Testis (tissue), 2 donors: ENCODE measurements around the gene GNPDA2.

Experiments used
- POLR2A ChIP-seq: fragments of 450-650 bp; IDR thresholded peaks from one replicate; pipeline ENCODE4 v1.6.1; 2017; ENCODE audit warnings: antibody characterized with exemption, mild to moderate bottlenecking, moderate library complexity
- TF ChIP-seq, protein P1 (sequence below), 3 experiments: fragments of 450-650 bp in 2 of 3; fragments of 200-600 bp in 1 of 3; sonication (generic) in 1 of 3; IDR thresholded peaks; one replicate each; pipeline ENCODE4 v1.5.1; 2016 to 2019; ENCODE audit warnings: antibody characterized with exemption in 3 of 3, mild to moderate bottlenecking in 2 of 3, moderate library complexity in 1 of 3

- TF ChIP-seq, protein P1, sequence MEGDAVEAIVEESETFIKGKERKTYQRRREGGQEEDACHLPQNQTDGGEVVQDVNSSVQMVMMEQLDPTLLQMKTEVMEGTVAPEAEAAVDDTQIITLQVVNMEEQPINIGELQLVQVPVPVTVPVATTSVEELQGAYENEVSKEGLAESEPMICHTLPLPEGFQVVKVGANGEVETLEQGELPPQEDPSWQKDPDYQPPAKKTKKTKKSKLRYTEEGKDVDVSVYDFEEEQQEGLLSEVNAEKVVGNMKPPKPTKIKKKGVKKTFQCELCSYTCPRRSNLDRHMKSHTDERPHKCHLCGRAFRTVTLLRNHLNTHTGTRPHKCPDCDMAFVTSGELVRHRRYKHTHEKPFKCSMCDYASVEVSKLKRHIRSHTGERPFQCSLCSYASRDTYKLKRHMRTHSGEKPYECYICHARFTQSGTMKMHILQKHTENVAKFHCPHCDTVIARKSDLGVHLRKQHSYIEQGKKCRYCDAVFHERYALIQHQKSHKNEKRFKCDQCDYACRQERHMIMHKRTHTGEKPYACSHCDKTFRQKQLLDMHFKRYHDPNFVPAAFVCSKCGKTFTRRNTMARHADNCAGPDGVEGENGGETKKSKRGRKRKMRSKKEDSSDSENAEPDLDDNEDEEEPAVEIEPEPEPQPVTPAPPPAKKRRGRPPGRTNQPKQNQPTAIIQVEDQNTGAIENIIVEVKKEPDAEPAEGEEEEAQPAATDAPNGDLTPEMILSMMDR (IDR thresholded peaks at IDR 0.05) = no peak
- no peak for TF ChIP-seq POLR2A
These were observed 4.4 kb downstream of the GNPDA2 start for GRCh38 chr4:44722001-44722400.
